Activated gamma-delta T cell (primary cell): ENCODE data around the gene C11orf97.
"Not testable (repeated sequence)": the region's sequence is repeated elsewhere in the genome, so short reads cannot be mapped to it uniquely, and the experiment has no call there.

Experiments
- DNase-seq: peaks from one replicate; lab custom pipeline; 2025; lab: John Stamatoyannopoulos, UW
- total RNA-seq, 2 donors: gene quantifications; one replicate each; lab custom pipeline; 2026; lab: John Stamatoyannopoulos, UW

Gene C11orf97
- 0 reads per million in 2 donors for total RNA-seq

- DNase-seq, result peak; percentile 34
Measured at GRCh38 chr11:94511932-94512781, at the start of gene C11orf97. Gene C11orf97 (plus strand): TSS chr11:94512461. CDS start chr11:94512529, 68 bp downstream.

GRCh38 chr11:94469416-94469815, 42.8 kb upstream of the C11orf97 start:
- no peak for DNase-seq

GRCh38 chr11:94472916-94473799, 39.1 kb upstream of the C11orf97 start:
- DNase-seq, result no peak

- DNase-seq, result no peak
Measured at GRCh38 chr11:94477624-94478023, 34.6 kb upstream of the C11orf97 start.

- DNase-seq, result no peak
Measured at GRCh38 chr11:94481342-94481741, 30.9 kb upstream of the C11orf97 start.

GRCh38 chr11:94486068-94486467, 26.2 kb upstream of the C11orf97 start:
- no peak for DNase-seq

GRCh38 chr11:94493281-94494125, 18.8 kb upstream of the C11orf97 start, which contains the start of the genes ANKRD49 and MRE11:
Gene ANKRD49 (plus strand): TSS chr11:94493984. CDS start chr11:94496694, 2,710 bp downstream.
Gene MRE11 (minus strand): TSS chr11:94493844. CDS start chr11:94492801, 1,043 bp downstream.
- DNase-seq, result peak; percentile 85

- DNase-seq, result peak; percentile 39
Measured at GRCh38 chr11:94494126-94494680, 18.1 kb upstream of the C11orf97 start.

GRCh38 chr11:94500181-94500580, 12.1 kb upstream of the C11orf97 start:
- no peak for DNase-seq

GRCh38 chr11:94501522-94501921, 10.7 kb upstream of the C11orf97 start:
- DNase-seq, result no peak

GRCh38 chr11:94504689-94505293, 7.5 kb upstream of the C11orf97 start:
- DNase-seq, result no peak

GRCh38 chr11:94506513-94506912, 5.7 kb upstream of the C11orf97 start:
- DNase-seq, result not testable (repeated sequence)

- DNase-seq, result no peak
Measured at GRCh38 chr11:94507485-94507884, 4.8 kb upstream of the C11orf97 start.

GRCh38 chr11:94513091-94513490, 830 bp downstream of the C11orf97 start:
- DNase-seq, result no peak

GRCh38 chr11:94515398-94515797, 3.1 kb downstream of the C11orf97 start:
- DNase-seq, result no peak

- DNase-seq, result no peak
Measured at GRCh38 chr11:94516725-94517124, 4.5 kb downstream of the C11orf97 start.

- DNase-seq, result no peak
Measured at GRCh38 chr11:94518300-94518699, 6.0 kb downstream of the C11orf97 start.

GRCh38 chr11:94519478-94520084, 7.3 kb downstream of the C11orf97 start:
- no peak for DNase-seq

- DNase-seq, result no peak
Measured at GRCh38 chr11:94521684-94522083, 9.4 kb downstream of the C11orf97 start.

GRCh38 chr11:94524341-94524740, 12.1 kb downstream of the C11orf97 start:
- no peak for DNase-seq
